NB4 (cell line): ENCODE results near the gene IL22RA1.

Experiments
- POLR2A ChIP-seq: IDR thresholded peaks from 2 replicates; pipeline ENCODE4 v1.6.1; 2011; ENCODE audit warnings: mild to moderate bottlenecking; ENCODE audit not compliant: insufficient read length; ENCODE audit errors: extremely low read depth
- TF ChIP-seq, protein P1 (sequence below): IDR thresholded peaks from 2 replicates; pipeline ENCODE4 v1.6.1; 2011; ENCODE audit warnings: low read depth, low read length
- TF ChIP-seq, protein P2 (sequence below): IDR thresholded peaks from one replicate; pipeline ENCODE4 v1.5.1; 2012; ENCODE audit warnings: low read depth, low read length

DNA sequence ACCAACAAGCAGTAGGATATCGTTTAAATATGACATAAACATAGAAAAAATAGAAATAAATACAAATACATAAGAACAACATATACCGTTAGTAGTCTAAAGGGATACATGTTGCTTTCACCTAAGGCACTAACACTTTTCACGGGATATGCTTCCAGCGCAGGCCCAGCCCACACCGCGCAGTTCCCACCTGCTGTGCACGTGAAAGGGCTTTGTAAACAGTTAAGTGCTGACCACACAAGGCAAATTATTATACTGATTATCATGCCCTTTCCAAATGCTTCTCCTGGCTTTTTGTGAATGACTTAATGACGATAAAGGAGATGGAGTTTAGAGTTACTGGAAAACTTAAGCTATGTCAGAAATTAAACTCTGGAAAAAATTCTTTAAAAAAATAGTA is 11.3 kb upstream of the IL22RA1 start:
- TF ChIP-seq, protein P1, sequence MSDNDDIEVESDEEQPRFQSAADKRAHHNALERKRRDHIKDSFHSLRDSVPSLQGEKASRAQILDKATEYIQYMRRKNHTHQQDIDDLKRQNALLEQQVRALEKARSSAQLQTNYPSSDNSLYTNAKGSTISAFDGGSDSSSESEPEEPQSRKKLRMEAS, result no peak
- TF ChIP-seq, protein P2, sequence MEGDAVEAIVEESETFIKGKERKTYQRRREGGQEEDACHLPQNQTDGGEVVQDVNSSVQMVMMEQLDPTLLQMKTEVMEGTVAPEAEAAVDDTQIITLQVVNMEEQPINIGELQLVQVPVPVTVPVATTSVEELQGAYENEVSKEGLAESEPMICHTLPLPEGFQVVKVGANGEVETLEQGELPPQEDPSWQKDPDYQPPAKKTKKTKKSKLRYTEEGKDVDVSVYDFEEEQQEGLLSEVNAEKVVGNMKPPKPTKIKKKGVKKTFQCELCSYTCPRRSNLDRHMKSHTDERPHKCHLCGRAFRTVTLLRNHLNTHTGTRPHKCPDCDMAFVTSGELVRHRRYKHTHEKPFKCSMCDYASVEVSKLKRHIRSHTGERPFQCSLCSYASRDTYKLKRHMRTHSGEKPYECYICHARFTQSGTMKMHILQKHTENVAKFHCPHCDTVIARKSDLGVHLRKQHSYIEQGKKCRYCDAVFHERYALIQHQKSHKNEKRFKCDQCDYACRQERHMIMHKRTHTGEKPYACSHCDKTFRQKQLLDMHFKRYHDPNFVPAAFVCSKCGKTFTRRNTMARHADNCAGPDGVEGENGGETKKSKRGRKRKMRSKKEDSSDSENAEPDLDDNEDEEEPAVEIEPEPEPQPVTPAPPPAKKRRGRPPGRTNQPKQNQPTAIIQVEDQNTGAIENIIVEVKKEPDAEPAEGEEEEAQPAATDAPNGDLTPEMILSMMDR, result no peak
- no peak for TF ChIP-seq POLR2A
